HepG2 (cell line): Measurements from ENCODE around the gene GPR176. TPM values are rescaled to one million over a fixed set of nuclear protein-coding genes. Genes with fewer than 3 reads are reported as not detected.

Experiments used
- FOXK2 ChIP-seq: fragments of 450-650 bp; IDR thresholded peaks from 2 replicates; pipeline ENCODE4 v1.6.1; 2016
- HMGXB3 ChIP-seq: sonication (generic); formaldehyde crosslinking; IDR thresholded peaks from 2 replicates; pipeline ENCODE4 v1.4.0; 2020; ENCODE audit warnings: missing genetic modification reagents, borderline replicate concordance
- HOXA5 ChIP-seq: sonication (generic); formaldehyde crosslinking; IDR thresholded peaks from 2 replicates; pipeline ENCODE4 v1.4.0; 2020; ENCODE audit warnings: missing genetic modification reagents
- KDM5B ChIP-seq: sonication (generic); formaldehyde crosslinking; IDR thresholded peaks from 2 replicates; pipeline ENCODE4 v1.4.0; 2020; ENCODE audit warnings: missing genetic modification reagents, mild to moderate bottlenecking, borderline replicate concordance
- KLF15 ChIP-seq: sonication (generic); formaldehyde crosslinking; IDR thresholded peaks from 2 replicates; pipeline ENCODE4 v1.8.1; 2023; ENCODE audit warnings: borderline replicate concordance, mild to moderate bottlenecking, inconsistent platforms, missing genetic modification reagents, mixed read lengths
- LCORL ChIP-seq, 2 experiments: fragments of 450-650 bp in 1 of 2; sonication (generic) in 1 of 2; formaldehyde crosslinking in 1 of 2; IDR thresholded peaks; 2 replicates each; pipeline versions ENCODE4 v1.5.0 to v1.6.1; 2017 to 2020; ENCODE audit warnings: antibody characterized with exemption in 1 of 2, missing genetic modification reagents in 1 of 2
- MBNL3 ChIP-seq: fragments of 250-450 bp; sonication (Bioruptor Pico); conservative IDR thresholded peaks from 2 replicates; pipeline ENCODE4 v1.8.0; 2022; ENCODE audit warnings: mild to moderate bottlenecking, inconsistent platforms
- MYC ChIP-seq: sonication (generic); formaldehyde crosslinking; IDR thresholded peaks from 2 replicates; pipeline ENCODE4 v1.9.0; 2021; ENCODE audit warnings: missing genetic modification reagents, borderline replicate concordance
- PHF20 ChIP-seq: sonication (generic); formaldehyde crosslinking; IDR thresholded peaks from 2 replicates; pipeline ENCODE4 v1.5.0; 2020; ENCODE audit warnings: mild to moderate bottlenecking, missing genetic modification reagents
- POLR2A ChIP-seq, 2 experiments: IDR thresholded peaks; 2 replicates each; pipeline ENCODE4 v1.6.1; 2011; ENCODE audit warnings: low read depth in 2 of 2, low read length in 2 of 2, mild to moderate bottlenecking in 1 of 2, moderate library complexity in 1 of 2; ENCODE audit not compliant: insufficient read depth in 1 of 2
- REST ChIP-seq, 2 experiments: IDR thresholded peaks; 2 replicates each; pipeline ENCODE4 v1.6.1; 2011 to 2012; ENCODE audit warnings: low read length in 2 of 2, borderline replicate concordance in 1 of 2, low read depth in 1 of 2, mild to moderate bottlenecking in 1 of 2, moderate library complexity in 1 of 2
- RFX5 ChIP-seq: IDR thresholded peaks from 2 replicates; pipeline ENCODE4 v1.6.1; 2011; ENCODE audit warnings: low read depth, low read length, improper control_type of control experiment
- RNF219 ChIP-seq: sonication (generic); formaldehyde crosslinking; IDR thresholded peaks from 2 replicates; pipeline ENCODE4 v1.5.0; 2020; ENCODE audit warnings: mild to moderate bottlenecking, missing genetic modification reagents
- SKI ChIP-seq: fragments of 450-650 bp; IDR thresholded peaks from one replicate; pipeline ENCODE4 v1.6.1; 2018; ENCODE audit warnings: mild to moderate bottlenecking; ENCODE audit not compliant: partially characterized antibody
- THAP7 ChIP-seq: sonication (generic); formaldehyde crosslinking; IDR thresholded peaks from 2 replicates; pipeline ENCODE4 v1.8.1; 2023; ENCODE audit warnings: mild to moderate bottlenecking, missing genetic modification reagents
- ZBTB26 ChIP-seq: IDR thresholded peaks from 2 replicates; pipeline ENCODE4 v1.6.1; 2016; ENCODE audit warnings: missing compliant biosample characterization, missing genetic modification reagents, borderline replicate concordance
- polyA plus RNA-seq, 8 experiments: library from polyadenylated mRNA; depleted of rRNA in 3 of 8; stranded (reverse) in 7 of 8; unstranded in 1 of 8; fragments of >200 nt; fragmentation: Illumina TruSeq in 4 of 8; extraction: Trizol in 4 of 8; gene quantifications; 2 replicates each; pipeline versions ENCODE4 v1.2.1 to v1.2.3, GENCODE V29; 2011 to 2016; ENCODE audit warnings: low read depth in 4 of 8, missing spikeins in 1 of 8, mixed read lengths in 1 of 8; ENCODE audit not compliant: insufficient read depth in 1 of 8
- total RNA-seq, 5 experiments: library from RNA; depleted of rRNA; stranded (reverse); fragments of >200 nt; fragmentation: Illumina TruSeq; extraction: Trizol; gene quantifications; 2 replicates each; pipeline ENCODE4 v1.2.3, GENCODE V29; 2016; ENCODE audit warnings: low read depth in 1 of 5

Gene GPR176
- total and polyA plus RNA-seq, 2 of the 13 experiments (the other 11 are each of a cell fraction or from before 2014, with no cell fraction given), result 0.11 to 0.20 TPM

GRCh38 chr15:39782441-39783138, 137.5 kb downstream of the GPR176 start, which contains the start of gene FSIP1 (continued):
- TF ChIP-seq PHF20 (CRISPR knock-in tag) (peak; percentile 86), POLR2A (IDR thresholded peaks at IDR 0.05; ENCODE audit: insufficient read depth in 1 of 2, low read depth in 2 of 2, low read length in 2 of 2) (peak; percentile 75 to 88), MYC (CRISPR knock-in tag) (peak; percentile 53; the same call in 1 of the 2 replicates), RNF219 (CRISPR knock-in tag) (no peak), THAP7 (no peak), HOXA5 (peak; percentile 51; the same call in 1 of the 2 replicates), HMGXB3 (CRISPR knock-in tag) (peak; percentile 74), RFX5 (peak; percentile 81), KDM5B (CRISPR knock-in tag) (peak; percentile 69; the same call in 1 of the 2 replicates), MBNL3 (CRISPR knock-in tag) (no peak), KLF15 (CRISPR knock-in tag) (no peak), ZBTB26 (CRISPR knock-in tag) (no peak), FOXK2 (peak; percentile 40; the same call in 1 of the 2 replicates), LCORL (IDR thresholded peaks at IDR 0.05) (no peak), LCORL (CRISPR knock-in tag; IDR thresholded peaks at IDR 0.05) (peak; percentile 70), SKI (peak; percentile 37), REST (IDR thresholded peaks at IDR 0.05; ENCODE audit: borderline replicate concordance in 1 of 2, low read depth in 1 of 2, low read length in 2 of 2) (peak in 1 of 2 experiments; percentile 12; a peak in 1 of 4 replicates)
